K562 (cell line): ENCODE measurements around the gene HOXB3. TPM values are rescaled to one million over a fixed set of nuclear protein-coding genes. Genes with fewer than 3 reads are reported as not detected.

Source experiments
- ARHGAP35 ChIP-seq: fragments of 450-650 bp; IDR thresholded peaks from 2 replicates; pipeline ENCODE4 v1.6.1; 2018; ENCODE audit not compliant: partially characterized antibody
- MAFK ChIP-seq: IDR thresholded peaks from 2 replicates; pipeline ENCODE4 v1.6.1; 2011; ENCODE audit warnings: low read length, improper control_type of control experiment
- NELFE ChIP-seq: IDR thresholded peaks from 2 replicates; pipeline ENCODE4 v1.6.1; 2011; ENCODE audit warnings: mild to moderate bottlenecking; ENCODE audit not compliant: insufficient read depth, insufficient read length
- NR2C1 ChIP-seq, 2 experiments: fragments of 450-650 bp; IDR thresholded peaks; 2 replicates each; pipeline ENCODE4 v1.6.1; 2017; ENCODE audit warnings: mild to moderate bottlenecking in 2 of 2, antibody characterized with exemption in 1 of 2, inconsistent platforms in 1 of 2, missing compliant biosample characterization in 1 of 2, missing genetic modification characterization in 1 of 2
- NR3C1 ChIP-seq: sonication (generic); formaldehyde crosslinking; IDR thresholded peaks from 2 replicates; pipeline ENCODE4 v1.8.1; 2022; ENCODE audit warnings: missing genetic modification reagents
- SRF ChIP-seq, 2 experiments: fragments of 250-450, 450-650 bp in 1 of 2; sonication (Bioruptor Pico) in 1 of 2; sonication (generic) in 1 of 2; formaldehyde crosslinking; IDR thresholded peaks; 2 replicates each; pipeline versions ENCODE4 v1.5.0 to v1.5.1; 2020 to 2022; ENCODE audit warnings: mild to moderate bottlenecking in 1 of 2, missing genetic modification reagents in 1 of 2
- ZBTB7A ChIP-seq: IDR thresholded peaks from 2 replicates; pipeline ENCODE4 v1.6.1; 2011; ENCODE audit warnings: low read depth, mild to moderate bottlenecking, low read length, moderate library complexity, borderline replicate concordance; ENCODE audit not compliant: control insufficient read depth
- ZKSCAN8 ChIP-seq: fragments of 200-800 bp; sonication (Bioruptor generic); IDR thresholded peaks from 2 replicates; pipeline ENCODE4 v1.6.1; 2016; ENCODE audit warnings: missing genetic modification characterization, missing compliant biosample characterization
- ZNF644 ChIP-seq: fragments of 200-800 bp; sonication (Bioruptor generic); IDR thresholded peaks from 2 replicates; pipeline ENCODE4 v1.6.1; 2016; ENCODE audit warnings: low read depth, missing genetic modification characterization, missing compliant biosample characterization
- ZNF668 ChIP-seq: fragments of 250-450 bp; sonication (Bioruptor Pico); IDR thresholded peaks from 2 replicates; pipeline ENCODE4 v1.8.0; 2022; ENCODE audit warnings: mild to moderate bottlenecking, inconsistent platforms
- polyA plus RNA-seq, 8 experiments: library from polyadenylated mRNA; depleted of rRNA in 4 of 8; stranded (reverse) in 5 of 8; unstranded in 3 of 8; fragments of >200 nt; fragmentation: Nextera tagmentation in 2 of 8; fragmentation: Illumina TruSeq in 1 of 8; extraction: Ambion mirVana in 2 of 8; extraction: Trizol in 1 of 8; gene quantifications; 2 replicates each; pipeline versions ENCODE4 v1.2.1 to v1.2.3, GENCODE V29; 2011 to 2014; ENCODE audit warnings: inconsistent platforms in 1 of 8, missing spikeins in 1 of 8
- total RNA-seq, 7 experiments: library from RNA; depleted of rRNA in 6 of 7; stranded (reverse); fragments of >200 nt in 6 of 7; fragmentation: Illumina TruSeq in 2 of 7; extraction: Trizol in 2 of 7; gene quantifications; 2 replicates each; pipeline versions ENCODE4 v1.2.1 to v1.2.3, GENCODE V29; 2011 to 2021; ENCODE audit warnings: low replicate concordance in 1 of 7
- TF ChIP-seq, protein P1 (sequence below), 2 experiments: fragments of 450-650 bp; IDR thresholded peaks; 2 replicates each; pipeline ENCODE4 v1.6.1; 2016
- TF ChIP-seq, protein P2 (sequence below), 2 experiments: IDR thresholded peaks; 2 replicates each; pipeline ENCODE4 v1.6.1; 2012; ENCODE audit warnings: improper control_type of control experiment in 2 of 2, low read depth in 2 of 2, low read length in 2 of 2, borderline replicate concordance in 1 of 2
- TF ChIP-seq, protein P3 (sequence below): fragments of 250-450 bp; sonication (Bioruptor Pico); IDR thresholded peaks from 2 replicates; pipeline ENCODE4 v1.8.0; 2021; ENCODE audit warnings: moderate library complexity, mild to moderate bottlenecking, inconsistent platforms
- TF ChIP-seq, protein P4 (sequence below): sonication (generic); formaldehyde crosslinking; IDR thresholded peaks from 2 replicates; pipeline ENCODE4 v1.8.0; 2023; ENCODE audit warnings: mild to moderate bottlenecking, missing genetic modification reagents
- TF ChIP-seq, protein P5 (sequence below): fragments of 250-450 bp; sonication (Bioruptor Pico); IDR thresholded peaks from 2 replicates; pipeline ENCODE4 v1.4.0; 2020; ENCODE audit warnings: mild to moderate bottlenecking
- TF ChIP-seq, protein P6 (sequence below): fragments of 450-650 bp; formaldehyde crosslinking; IDR thresholded peaks from 2 replicates; pipeline ENCODE4 v1.4.0; 2020; ENCODE audit warnings: mild to moderate bottlenecking, moderate library complexity

HOXB3 gene
- total and polyA plus RNA-seq, 9 of the 15 experiments (the other 6 are each of a cell fraction or from before 2014, with no cell fraction given): 2.4 to 41.3 (median 20.2) TPM

DNA sequence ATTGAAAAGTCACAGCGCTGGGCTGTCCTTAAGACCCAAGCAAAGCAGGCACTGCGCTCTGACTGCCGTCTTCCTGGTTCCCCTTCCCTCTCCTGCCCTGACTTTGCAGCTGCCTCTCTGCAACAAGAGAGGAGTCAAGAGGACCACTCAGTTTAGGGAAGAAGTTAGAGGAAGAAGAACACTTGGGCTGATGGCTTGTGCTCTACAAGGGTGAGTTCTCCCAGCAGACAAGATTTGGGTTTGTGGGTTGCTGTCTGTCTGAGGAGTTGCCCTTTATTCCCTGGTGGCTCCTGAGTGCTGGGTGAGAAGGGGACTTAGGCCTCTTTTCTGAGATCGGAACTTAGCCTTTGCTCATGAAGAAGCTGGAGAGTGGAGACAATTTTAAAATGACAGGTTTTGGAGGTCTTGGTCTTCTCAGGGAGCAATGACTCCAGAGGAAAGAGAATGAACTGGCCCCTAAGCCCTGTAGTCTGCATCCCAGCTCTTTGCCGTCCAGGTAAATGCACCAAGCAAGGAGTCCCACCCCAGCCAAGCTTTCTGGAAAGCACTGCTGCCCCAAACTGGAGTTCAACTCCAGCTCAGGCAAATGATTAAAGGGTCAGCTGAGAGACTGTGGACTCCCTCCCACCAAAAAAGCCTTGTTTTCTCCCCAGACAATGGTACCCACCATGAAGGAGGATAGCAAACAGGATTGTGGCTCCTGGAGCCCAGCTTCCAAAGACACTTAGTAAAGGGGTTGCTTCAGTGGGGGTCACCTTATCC is 38.8 kb upstream of the HOXB3 start (continued):
- TF ChIP-seq ZBTB7A: no peak
- TF ChIP-seq SRF (CRISPR knock-in tag; IDR thresholded peaks at IDR 0.05): no peak
- TF ChIP-seq, protein P1, sequence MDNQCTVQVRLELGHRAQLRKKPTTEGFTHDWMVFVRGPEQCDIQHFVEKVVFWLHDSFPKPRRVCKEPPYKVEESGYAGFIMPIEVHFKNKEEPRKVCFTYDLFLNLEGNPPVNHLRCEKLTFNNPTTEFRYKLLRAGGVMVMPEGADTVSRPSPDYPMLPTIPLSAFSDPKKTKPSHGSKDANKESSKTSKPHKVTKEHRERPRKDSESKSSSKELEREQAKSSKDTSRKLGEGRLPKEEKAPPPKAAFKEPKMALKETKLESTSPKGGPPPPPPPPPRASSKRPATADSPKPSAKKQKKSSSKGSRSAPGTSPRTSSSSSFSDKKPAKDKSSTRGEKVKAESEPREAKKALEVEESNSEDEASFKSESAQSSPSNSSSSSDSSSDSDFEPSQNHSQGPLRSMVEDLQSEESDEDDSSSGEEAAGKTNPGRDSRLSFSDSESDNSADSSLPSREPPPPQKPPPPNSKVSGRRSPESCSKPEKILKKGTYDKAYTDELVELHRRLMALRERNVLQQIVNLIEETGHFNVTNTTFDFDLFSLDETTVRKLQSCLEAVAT (IDR thresholded peaks at IDR 0.05): peak; percentile 74 to 82
- TF ChIP-seq ZKSCAN8 (CRISPR knock-in tag): no peak
- TF ChIP-seq ZNF668 (CRISPR knock-in tag): no peak
- TF ChIP-seq ZNF644 (tag): 0 out of 2 replicates have a peak, but pooled peaks have one; percentile 11
- TF ChIP-seq, protein P2, sequence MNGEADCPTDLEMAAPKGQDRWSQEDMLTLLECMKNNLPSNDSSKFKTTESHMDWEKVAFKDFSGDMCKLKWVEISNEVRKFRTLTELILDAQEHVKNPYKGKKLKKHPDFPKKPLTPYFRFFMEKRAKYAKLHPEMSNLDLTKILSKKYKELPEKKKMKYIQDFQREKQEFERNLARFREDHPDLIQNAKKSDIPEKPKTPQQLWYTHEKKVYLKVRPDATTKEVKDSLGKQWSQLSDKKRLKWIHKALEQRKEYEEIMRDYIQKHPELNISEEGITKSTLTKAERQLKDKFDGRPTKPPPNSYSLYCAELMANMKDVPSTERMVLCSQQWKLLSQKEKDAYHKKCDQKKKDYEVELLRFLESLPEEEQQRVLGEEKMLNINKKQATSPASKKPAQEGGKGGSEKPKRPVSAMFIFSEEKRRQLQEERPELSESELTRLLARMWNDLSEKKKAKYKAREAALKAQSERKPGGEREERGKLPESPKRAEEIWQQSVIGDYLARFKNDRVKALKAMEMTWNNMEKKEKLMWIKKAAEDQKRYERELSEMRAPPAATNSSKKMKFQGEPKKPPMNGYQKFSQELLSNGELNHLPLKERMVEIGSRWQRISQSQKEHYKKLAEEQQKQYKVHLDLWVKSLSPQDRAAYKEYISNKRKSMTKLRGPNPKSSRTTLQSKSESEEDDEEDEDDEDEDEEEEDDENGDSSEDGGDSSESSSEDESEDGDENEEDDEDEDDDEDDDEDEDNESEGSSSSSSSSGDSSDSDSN (IDR thresholded peaks at IDR 0.05; ENCODE audit: borderline replicate concordance in 1 of 2, low read depth in 2 of 2, low read length in 2 of 2): peak; percentile 56 to 59; a peak in 3 of 4 replicates
- TF ChIP-seq, protein P3, sequence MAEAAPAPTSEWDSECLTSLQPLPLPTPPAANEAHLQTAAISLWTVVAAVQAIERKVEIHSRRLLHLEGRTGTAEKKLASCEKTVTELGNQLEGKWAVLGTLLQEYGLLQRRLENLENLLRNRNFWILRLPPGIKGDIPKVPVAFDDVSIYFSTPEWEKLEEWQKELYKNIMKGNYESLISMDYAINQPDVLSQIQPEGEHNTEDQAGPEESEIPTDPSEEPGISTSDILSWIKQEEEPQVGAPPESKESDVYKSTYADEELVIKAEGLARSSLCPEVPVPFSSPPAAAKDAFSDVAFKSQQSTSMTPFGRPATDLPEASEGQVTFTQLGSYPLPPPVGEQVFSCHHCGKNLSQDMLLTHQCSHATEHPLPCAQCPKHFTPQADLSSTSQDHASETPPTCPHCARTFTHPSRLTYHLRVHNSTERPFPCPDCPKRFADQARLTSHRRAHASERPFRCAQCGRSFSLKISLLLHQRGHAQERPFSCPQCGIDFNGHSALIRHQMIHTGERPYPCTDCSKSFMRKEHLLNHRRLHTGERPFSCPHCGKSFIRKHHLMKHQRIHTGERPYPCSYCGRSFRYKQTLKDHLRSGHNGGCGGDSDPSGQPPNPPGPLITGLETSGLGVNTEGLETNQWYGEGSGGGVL: no peak
- TF ChIP-seq, protein P4, sequence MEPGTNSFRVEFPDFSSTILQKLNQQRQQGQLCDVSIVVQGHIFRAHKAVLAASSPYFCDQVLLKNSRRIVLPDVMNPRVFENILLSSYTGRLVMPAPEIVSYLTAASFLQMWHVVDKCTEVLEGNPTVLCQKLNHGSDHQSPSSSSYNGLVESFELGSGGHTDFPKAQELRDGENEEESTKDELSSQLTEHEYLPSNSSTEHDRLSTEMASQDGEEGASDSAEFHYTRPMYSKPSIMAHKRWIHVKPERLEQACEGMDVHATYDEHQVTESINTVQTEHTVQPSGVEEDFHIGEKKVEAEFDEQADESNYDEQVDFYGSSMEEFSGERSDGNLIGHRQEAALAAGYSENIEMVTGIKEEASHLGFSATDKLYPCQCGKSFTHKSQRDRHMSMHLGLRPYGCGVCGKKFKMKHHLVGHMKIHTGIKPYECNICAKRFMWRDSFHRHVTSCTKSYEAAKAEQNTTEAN (CRISPR knock-in tag): no peak
- TF ChIP-seq, protein P5, sequence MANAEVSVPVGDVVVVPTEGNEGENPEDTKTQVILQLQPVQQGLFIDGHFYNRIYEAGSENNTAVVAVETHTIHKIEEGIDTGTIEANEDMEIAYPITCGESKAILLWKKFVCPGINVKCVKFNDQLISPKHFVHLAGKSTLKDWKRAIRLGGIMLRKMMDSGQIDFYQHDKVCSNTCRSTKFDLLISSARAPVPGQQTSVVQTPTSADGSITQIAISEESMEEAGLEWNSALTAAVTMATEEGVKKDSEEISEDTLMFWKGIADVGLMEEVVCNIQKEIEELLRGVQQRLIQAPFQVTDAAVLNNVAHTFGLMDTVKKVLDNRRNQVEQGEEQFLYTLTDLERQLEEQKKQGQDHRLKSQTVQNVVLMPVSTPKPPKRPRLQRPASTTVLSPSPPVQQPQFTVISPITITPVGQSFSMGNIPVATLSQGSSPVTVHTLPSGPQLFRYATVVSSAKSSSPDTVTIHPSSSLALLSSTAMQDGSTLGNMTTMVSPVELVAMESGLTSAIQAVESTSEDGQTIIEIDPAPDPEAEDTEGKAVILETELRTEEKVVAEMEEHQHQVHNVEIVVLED (CRISPR knock-in tag): no peak
- TF ChIP-seq NR2C1 (IDR thresholded peaks at IDR 0.05): no peak
- TF ChIP-seq NR2C1 (tag; IDR thresholded peaks at IDR 0.05): no peak
- no peak for TF ChIP-seq NELFE
- TF ChIP-seq, protein P6, sequence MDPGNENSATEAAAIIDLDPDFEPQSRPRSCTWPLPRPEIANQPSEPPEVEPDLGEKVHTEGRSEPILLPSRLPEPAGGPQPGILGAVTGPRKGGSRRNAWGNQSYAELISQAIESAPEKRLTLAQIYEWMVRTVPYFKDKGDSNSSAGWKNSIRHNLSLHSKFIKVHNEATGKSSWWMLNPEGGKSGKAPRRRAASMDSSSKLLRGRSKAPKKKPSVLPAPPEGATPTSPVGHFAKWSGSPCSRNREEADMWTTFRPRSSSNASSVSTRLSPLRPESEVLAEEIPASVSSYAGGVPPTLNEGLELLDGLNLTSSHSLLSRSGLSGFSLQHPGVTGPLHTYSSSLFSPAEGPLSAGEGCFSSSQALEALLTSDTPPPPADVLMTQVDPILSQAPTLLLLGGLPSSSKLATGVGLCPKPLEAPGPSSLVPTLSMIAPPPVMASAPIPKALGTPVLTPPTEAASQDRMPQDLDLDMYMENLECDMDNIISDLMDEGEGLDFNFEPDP (CRISPR knock-in tag): no peak
- TF ChIP-seq MAFK: no peak
- TF ChIP-seq NR3C1 (CRISPR knock-in tag): no peak
- TF ChIP-seq ARHGAP35: no peak
